HAP-1 (cell line): ENCODE results near the gene METTL4.

ENCODE experiments used
- DNase-seq, 2 experiments: peaks; one replicate each; pipeline ENCODE4 v3.0.0-alpha.2; 2016 to 2020; ENCODE audit warnings: low spot score in 2 of 2
- H3K27me3 ChIP-seq: fragments of 250-450 bp; sonication (Bioruptor Pico); 2 replicates; pipeline ENCODE4 v1.5.1; 2020; ENCODE audit warnings: low read depth, mild to moderate bottlenecking, moderate library complexity
- H3K36me3 ChIP-seq: fragments of 250-450 bp; sonication (Bioruptor Pico); replicated peaks from 2 replicates; pipeline ENCODE4 v1.5.1; 2020; ENCODE audit warnings: mild to moderate bottlenecking
- H3K4me1 ChIP-seq: fragments of 250-450 bp; sonication (Bioruptor Pico); 2 replicates; pipeline ENCODE4 v1.5.1; 2020; ENCODE audit warnings: mild to moderate bottlenecking
- H3K4me3 ChIP-seq: fragments of 250-450 bp; sonication (Bioruptor Pico); 2 replicates; pipeline ENCODE4 v1.5.1; 2020; ENCODE audit warnings: mild to moderate bottlenecking, moderate library complexity
- H3K9me3 ChIP-seq: fragments of 250-450 bp; sonication (Bioruptor Pico); 2 replicates; pipeline ENCODE4 v1.5.1; 2020; ENCODE audit warnings: mild to moderate bottlenecking, moderate library complexity
- in situ Hi-C: fragments of 300-500 bp; cut with MboI; formaldehyde crosslinking; loops from 3 replicates; pipeline ENCODE4 v1.14.3; 2020; ENCODE audit warnings: low sequenced_read_pairs, inconsistent platforms, mixed read lengths

METTL4 gene

GRCh38 chr18:2502880-2503279 lies 68.4 kb downstream of the METTL4 start:
- DNase-seq = no peak
- Histone ChIP-seq H3K36me3 (no peaks in the 10 kb centered on the region), H3K9me3 (no peaks in the 10 kb centered on the region), H3K27me3 (no peaks in the 10 kb centered on the region), H3K4me1 (no peaks in the 10 kb centered on the region), H3K4me3 (no peak overlapping the region)
- in situ Hi-C loops = no loop called here

DNA sequence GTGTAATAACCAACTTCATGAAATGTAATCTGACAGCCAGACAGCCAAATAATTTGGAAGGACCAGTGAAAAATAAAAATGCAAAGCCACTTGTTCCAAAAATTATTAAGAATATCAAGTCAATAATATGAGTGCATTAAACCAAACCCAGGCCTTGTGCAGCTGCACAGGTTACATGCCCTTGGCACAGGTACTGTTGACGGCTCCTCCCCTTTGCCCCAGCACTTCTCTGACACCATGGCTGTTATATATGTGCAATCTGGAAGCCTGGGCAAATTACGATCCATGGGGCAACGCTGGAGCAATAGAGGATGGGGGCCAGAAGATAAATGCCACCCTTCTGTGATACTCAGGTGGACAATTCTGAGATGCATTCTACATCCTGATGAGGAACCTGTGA lies 68.9 kb downstream of the METTL4 start:
- in situ Hi-C loops = no loop called here
- no peak overlapping the region for H3K4me3 ChIP-seq
- no peaks in the 10 kb centered on the region for H3K9me3 ChIP-seq
- no peaks in the 10 kb centered on the region for H3K27me3 ChIP-seq
- H3K4me1 ChIP-seq = no peaks in the 10 kb centered on the region
- H3K36me3 ChIP-seq = no peaks in the 10 kb centered on the region
- DNase-seq = no peak

- no peaks in the 10 kb centered on the region for H3K27me3 ChIP-seq
- H3K36me3 ChIP-seq = no peaks in the 10 kb centered on the region
- no peaks in the 10 kb centered on the region for H3K4me1 ChIP-seq
- no peak overlapping the region for H3K4me3 ChIP-seq
- no peaks in the 10 kb centered on the region for H3K9me3 ChIP-seq
- no peak for DNase-seq
- in situ Hi-C loops = no loop called here
These were observed 73.5 kb downstream of the METTL4 start for GRCh38 chr18:2497797-2498196.

GRCh38 chr18:2495381-2495780 lies 75.9 kb downstream of the METTL4 start:
- H3K4me3 ChIP-seq = no peak overlapping the region
- no peaks in the 10 kb centered on the region for H3K9me3 ChIP-seq
- H3K36me3 ChIP-seq = no peaks in the 10 kb centered on the region
- in situ Hi-C loops = no loop called here
- no peaks in the 10 kb centered on the region for H3K4me1 ChIP-seq
- H3K27me3 ChIP-seq = no peaks in the 10 kb centered on the region
- no peak for DNase-seq

DNA sequence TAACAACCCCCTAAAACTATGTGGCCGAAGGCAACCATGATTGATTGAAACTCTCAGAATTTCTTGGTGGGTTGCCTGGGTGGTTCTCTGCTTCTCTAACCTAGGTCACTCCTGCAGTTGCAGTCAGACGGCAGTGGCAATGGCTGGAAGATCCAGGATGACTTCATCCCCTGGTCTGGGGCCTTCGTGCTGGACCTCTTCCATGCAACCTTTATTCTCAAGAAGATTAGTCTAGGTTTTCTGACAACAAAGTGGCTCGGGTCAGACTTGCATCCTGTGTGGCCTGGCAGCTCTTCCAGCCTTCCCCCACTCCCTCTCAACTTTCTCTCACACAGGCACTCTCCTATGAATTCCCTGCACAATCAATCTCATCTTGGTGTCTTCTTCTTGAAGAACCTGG lies 76.4 kb downstream of the METTL4 start:
- Histone ChIP-seq H3K4me3 (no peak overlapping the region), H3K27me3 (no peaks in the 10 kb centered on the region), H3K9me3 (no peaks in the 10 kb centered on the region), H3K4me1 (no peaks in the 10 kb centered on the region), H3K36me3 (no peaks in the 10 kb centered on the region)
- in situ Hi-C loops = no loop called here
- DNase-seq = no peak
